H9 (cell line): ENCODE data around the gene PRR12. TPM values are rescaled to one million over a fixed set of nuclear protein-coding genes. Genes with fewer than 3 reads are reported as not detected.

Experiments
- DNase-seq: peaks from one replicate; pipeline ENCODE4 v3.0.0-alpha.2; 2017
- H2AFZ ChIP-seq: one replicate; pipeline ENCODE4 v1.6.1; 2013; ENCODE audit warnings: mild to moderate bottlenecking, low read length, control low read depth, moderate library complexity
- H2AK5ac ChIP-seq: 2 replicates; pipeline ENCODE4 v1.6.1; 2013; ENCODE audit warnings: low read length, control low read depth, mixed read lengths; ENCODE audit not compliant: insufficient read length
- H2BK120ac ChIP-seq: one replicate; pipeline ENCODE4 v1.6.1; 2013; ENCODE audit warnings: low read depth, mild to moderate bottlenecking, low read length, control low read depth, inconsistent platforms; ENCODE audit not compliant: poor library complexity, severe bottlenecking
- H2BK12ac ChIP-seq: 2 replicates; pipeline ENCODE4 v1.6.1; 2013; ENCODE audit warnings: low read length, control low read depth, mixed read lengths, low read depth; ENCODE audit not compliant: insufficient read length
- H2BK15ac ChIP-seq: 2 replicates; pipeline ENCODE4 v1.6.1; 2013; ENCODE audit warnings: low read depth, low read length, control low read depth
- H2BK20ac ChIP-seq: one replicate; pipeline ENCODE4 v1.6.1; 2013; ENCODE audit warnings: low read depth, mild to moderate bottlenecking, low read length, control low read depth, inconsistent platforms; ENCODE audit not compliant: poor library complexity, severe bottlenecking
- H2BK5ac ChIP-seq: 2 replicates; pipeline ENCODE4 v1.6.1; 2013; ENCODE audit warnings: low read length, control low read depth, mixed read lengths; ENCODE audit not compliant: insufficient read length
- H3K14ac ChIP-seq: 2 replicates; pipeline ENCODE4 v1.6.1; 2013; ENCODE audit warnings: low read length, control low read depth; ENCODE audit not compliant: insufficient read depth
- H3K18ac ChIP-seq: 2 replicates; pipeline ENCODE4 v1.6.1; 2013; ENCODE audit warnings: low read depth, mild to moderate bottlenecking, mixed read lengths, low read length, control low read depth; ENCODE audit not compliant: insufficient read length
- H3K23ac ChIP-seq: 2 replicates; pipeline ENCODE4 v1.6.1; 2013; ENCODE audit warnings: low read length, control low read depth, mixed read lengths, low read depth; ENCODE audit not compliant: insufficient read length
- H3K23me2 ChIP-seq: 2 replicates; pipeline ENCODE4 v1.6.1; 2013; ENCODE audit warnings: low read depth, mild to moderate bottlenecking, mixed read lengths, low read length, control low read depth; ENCODE audit not compliant: insufficient read length, poor library complexity, severe bottlenecking
- H3K27ac ChIP-seq: 2 replicates; pipeline ENCODE4 v1.5.1; 2013; ENCODE audit warnings: low read length, control low read depth, mixed read lengths, low read depth; ENCODE audit not compliant: insufficient read length
- H3K27me3 ChIP-seq: 2 replicates; pipeline ENCODE4 v1.6.1; 2013; ENCODE audit warnings: low read length, control low read depth, inconsistent platforms; ENCODE audit not compliant: insufficient read depth
- H3K4ac ChIP-seq: 2 replicates; pipeline ENCODE4 v1.6.1; 2013; ENCODE audit warnings: low read depth, mild to moderate bottlenecking, control low read depth, inconsistent platforms, low read length, moderate library complexity
- H3K4me1 ChIP-seq: 2 replicates; pipeline ENCODE4 v1.6.1; 2013; ENCODE audit warnings: low read length, control low read depth, inconsistent platforms; ENCODE audit not compliant: insufficient read depth
- H3K4me2 ChIP-seq: 2 replicates; pipeline ENCODE4 v1.6.1; 2013; ENCODE audit warnings: low read length, control low read depth, mixed read lengths; ENCODE audit not compliant: insufficient read length, insufficient read depth
- H3K56ac ChIP-seq: 2 replicates; pipeline ENCODE4 v1.6.1; 2013; ENCODE audit warnings: low read depth, mild to moderate bottlenecking, mixed read lengths, low read length, control low read depth; ENCODE audit not compliant: insufficient read length
- H3K79me1 ChIP-seq: 2 replicates; pipeline ENCODE4 v1.6.1; 2013; ENCODE audit warnings: low read depth, mild to moderate bottlenecking, moderate library complexity, low read length, control low read depth, inconsistent platforms; ENCODE audit not compliant: insufficient read depth, poor library complexity, severe bottlenecking
- H3K79me2 ChIP-seq: 2 replicates; pipeline ENCODE4 v1.6.1; 2013; ENCODE audit warnings: low read length, control low read depth, inconsistent platforms; ENCODE audit not compliant: insufficient read depth
- H3K9ac ChIP-seq: 2 replicates; pipeline ENCODE4 v1.6.1; 2013; ENCODE audit warnings: low read length, control low read depth, mixed read lengths; ENCODE audit not compliant: insufficient read length; ENCODE audit errors: extremely low read depth
- H3K9me3 ChIP-seq: one replicate; pipeline ENCODE4 v1.6.1; 2013; ENCODE audit warnings: low read depth, low read length, inconsistent platforms; ENCODE audit not compliant: control insufficient read depth
- H3T11ph ChIP-seq: one replicate; pipeline ENCODE4 v1.6.1; 2013; ENCODE audit warnings: mild to moderate bottlenecking, low read length, control low read depth, inconsistent platforms
- H4K20me1 ChIP-seq: one replicate; pipeline ENCODE4 v1.6.1; 2013; ENCODE audit not compliant: control insufficient read depth, insufficient read length, insufficient read depth
- H4K5ac ChIP-seq: 2 replicates; pipeline ENCODE4 v1.6.1; 2013; ENCODE audit warnings: low read depth, mild to moderate bottlenecking, mixed read lengths, low read length, control low read depth; ENCODE audit not compliant: insufficient read length
- H4K8ac ChIP-seq: replicated peaks from 2 replicates; pipeline ENCODE4 v1.6.1; 2013; ENCODE audit warnings: low read length, control low read depth, mixed read lengths, low read depth; ENCODE audit not compliant: insufficient read length
- H4K91ac ChIP-seq: 2 replicates; pipeline ENCODE4 v1.6.1; 2013; ENCODE audit warnings: low read depth, mild to moderate bottlenecking, moderate library complexity, mixed read lengths, low read length, control low read depth; ENCODE audit not compliant: insufficient read length
- H3K27ac Mint-ChIP-seq, 3 experiments: 2 replicates in 2 of 3; 3 replicates in 1 of 3; pipeline ENCODE4 v1.8.0; 2020 to 2021; ENCODE audit warnings: mixed read lengths in 3 of 3, mild to moderate bottlenecking in 1 of 3, moderate library complexity in 1 of 3
- H3K27me3 Mint-ChIP-seq: 2 replicates; pipeline ENCODE4 v1.8.0; 2021; ENCODE audit warnings: low read depth, mild to moderate bottlenecking, moderate library complexity, mixed read lengths
- H3K36me3 Mint-ChIP-seq, 3 experiments: 2 replicates in 2 of 3; 3 replicates in 1 of 3; pipeline ENCODE4 v1.8.0; 2020 to 2021; ENCODE audit warnings: low read depth in 3 of 3, mixed read lengths in 3 of 3; ENCODE audit not compliant: insufficient read depth in 1 of 3
- H3K4me1 Mint-ChIP-seq, 2 experiments: 2 replicates each; pipeline ENCODE4 v1.8.0; 2020; ENCODE audit warnings: mixed read lengths in 2 of 2
- H3K4me3 Mint-ChIP-seq, 2 experiments: 2 replicates in 1 of 2; 3 replicates in 1 of 2; pipeline ENCODE4 v1.8.0; 2020 to 2021; ENCODE audit warnings: mild to moderate bottlenecking in 2 of 2, mixed read lengths in 2 of 2, moderate library complexity in 1 of 2
- H3K9me3 Mint-ChIP-seq, 2 experiments: 2 replicates in 1 of 2; 3 replicates in 1 of 2; pipeline ENCODE4 v1.8.0; 2020; ENCODE audit warnings: mild to moderate bottlenecking in 2 of 2, mixed read lengths in 2 of 2, moderate library complexity in 1 of 2
- WGBS: extraction: QIAGEN DNeasy Blood & Tissue Kit; methylation state at CpG from one replicate; pipeline ENCODE4 v1.1.7; 2013; ENCODE audit warnings: missing lambda C conversion rate, low lambda C conversion rate, mixed read lengths; ENCODE audit not compliant: insufficient read length; ENCODE audit errors: extremely low coverage; 5-methylcytosine and 5-hydroxymethylcytosine counted together
- total RNA-seq: library from RNA; stranded (reverse); gene quantifications from 2 replicates; pipeline ENCODE4 v1.2.1, GENCODE V29; 2021
- TF ChIP-seq, protein P1 (sequence below): fragments of 200-600 bp; sonication (generic); conservative IDR thresholded peaks from 3 replicates; pipeline ENCODE4 v1.8.0; 2021; ENCODE audit warnings: antibody characterized with exemption, mild to moderate bottlenecking

Gene PRR12
- total RNA-seq, 1 experiment from 2014 or later: 65.9 TPM

DNA sequence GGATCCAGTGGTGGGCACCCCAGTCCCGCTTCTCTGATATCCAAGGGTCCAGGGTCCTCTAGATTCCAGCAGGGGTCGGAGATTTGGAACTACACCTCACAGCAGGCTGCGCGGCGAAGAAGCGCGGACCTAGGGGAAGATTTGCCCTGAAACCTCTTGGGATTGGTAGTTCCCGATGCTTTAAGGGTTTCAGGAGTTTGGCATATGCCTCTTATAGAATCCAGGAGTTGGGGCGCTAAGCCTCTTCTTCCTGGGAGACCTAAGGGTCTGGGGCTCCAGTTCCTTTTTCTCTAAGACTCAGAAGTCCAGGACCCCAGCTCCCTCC is 75.1 kb downstream of the PRR12 start:
- DNase-seq: no peak
- peaks cover 33 to 57% (median 56%) of the 10 kb centered on the region in 3 experiments; a peak in 6 of 7 replicates for H3K36me3 Mint-ChIP-seq
- no peak overlapping the region for H3T11ph ChIP-seq
- H2BK15ac ChIP-seq: no peak overlapping the region
- H3K27ac ChIP-seq: no peak overlapping the region
- H3K27ac Mint-ChIP-seq: peak overlapping the region; percentile 96 to 99 (median 96); a peak in 4 of 7 replicates
- no peaks in the 10 kb centered on the region for H3K27me3 ChIP-seq
- no peak overlapping the region for H4K8ac ChIP-seq
- TF ChIP-seq, protein P1, sequence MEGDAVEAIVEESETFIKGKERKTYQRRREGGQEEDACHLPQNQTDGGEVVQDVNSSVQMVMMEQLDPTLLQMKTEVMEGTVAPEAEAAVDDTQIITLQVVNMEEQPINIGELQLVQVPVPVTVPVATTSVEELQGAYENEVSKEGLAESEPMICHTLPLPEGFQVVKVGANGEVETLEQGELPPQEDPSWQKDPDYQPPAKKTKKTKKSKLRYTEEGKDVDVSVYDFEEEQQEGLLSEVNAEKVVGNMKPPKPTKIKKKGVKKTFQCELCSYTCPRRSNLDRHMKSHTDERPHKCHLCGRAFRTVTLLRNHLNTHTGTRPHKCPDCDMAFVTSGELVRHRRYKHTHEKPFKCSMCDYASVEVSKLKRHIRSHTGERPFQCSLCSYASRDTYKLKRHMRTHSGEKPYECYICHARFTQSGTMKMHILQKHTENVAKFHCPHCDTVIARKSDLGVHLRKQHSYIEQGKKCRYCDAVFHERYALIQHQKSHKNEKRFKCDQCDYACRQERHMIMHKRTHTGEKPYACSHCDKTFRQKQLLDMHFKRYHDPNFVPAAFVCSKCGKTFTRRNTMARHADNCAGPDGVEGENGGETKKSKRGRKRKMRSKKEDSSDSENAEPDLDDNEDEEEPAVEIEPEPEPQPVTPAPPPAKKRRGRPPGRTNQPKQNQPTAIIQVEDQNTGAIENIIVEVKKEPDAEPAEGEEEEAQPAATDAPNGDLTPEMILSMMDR: peak; percentile 30; the same call in 1 of the 3 replicates
- no peak overlapping the region for H2BK20ac ChIP-seq
- no peak overlapping the region for H3K14ac ChIP-seq
- no peaks in the 10 kb centered on the region for H3K4me1 ChIP-seq
- no peaks in the 10 kb centered on the region for H3K9me3 ChIP-seq
- H2BK12ac ChIP-seq: no peak overlapping the region
- peaks cover 12 to 37% of the 10 kb centered on the region in 2 experiments for H3K4me1 Mint-ChIP-seq
- peaks cover 5% of the 10 kb centered on the region; the same call in 1 of the 2 replicates for H3K79me2 ChIP-seq
- H2AK5ac ChIP-seq: no peak overlapping the region
- H3K4me3 Mint-ChIP-seq: peak overlapping the region; percentile 99 to 100
- H2BK5ac ChIP-seq: no peak overlapping the region
- no peak overlapping the region for H3K4ac ChIP-seq
- H3K9ac ChIP-seq: peak overlapping the region; percentile 74
- no peak overlapping the region for H4K91ac ChIP-seq
- no peak overlapping the region for H3K18ac ChIP-seq
- no peak overlapping the region for H4K5ac ChIP-seq
- no peak overlapping the region for H2BK120ac ChIP-seq
- peaks cover 18% of the 10 kb centered on the region for H3K23me2 ChIP-seq
- peaks cover 3% of the 10 kb centered on the region for H3K27me3 Mint-ChIP-seq
- no peak overlapping the region for H2AFZ ChIP-seq
- H3K23ac ChIP-seq: no peak overlapping the region
- H3K4me2 ChIP-seq: peak overlapping the region; percentile 99
- peaks cover 0 to 1% of the 10 kb centered on the region in 2 experiments; a peak in 3 of 5 replicates for H3K9me3 Mint-ChIP-seq
- no peaks in the 10 kb centered on the region for H4K20me1 ChIP-seq
- no peak overlapping the region for H3K56ac ChIP-seq
- peaks cover 11% of the 10 kb centered on the region for H3K79me1 ChIP-seq
- WGBS: no CpG with 5 or more reads among the region's 9 CpGs
